Psoas muscle (tissue), 8 donors: Measurements from ENCODE around the gene BICDL2. TPM values are rescaled to one million over a fixed set of nuclear protein-coding genes. Genes with fewer than 3 reads are reported as not detected.

Source experiments
- ATAC-seq, 4 donors: fragments of 200-7000 bp; cut with Tn5 transposase; one replicate each; pipeline ENCODE4 v1.9.1; 2020; ENCODE audit warnings: moderate library complexity in 3 of 4, mild to moderate bottlenecking in 2 of 4
- DNase-seq, 2 donors: peaks; one replicate each; pipeline ENCODE4 v3.0.0-alpha.2; 2020
- H3K27ac ChIP-seq: fragments of 200-600 bp; one replicate; pipeline ENCODE4 v1.8.0; 2022
- H3K27me3 ChIP-seq, 3 donors: fragments of 200-600 bp in 1 of 3; one replicate each; pipeline versions ENCODE4 v1.6.1 to v1.8.0; 2013 to 2022; ENCODE audit warnings: low read length in 2 of 3, mild to moderate bottlenecking in 2 of 3, moderate library complexity in 1 of 3; ENCODE audit not compliant: insufficient read depth in 3 of 3
- H3K36me3 ChIP-seq, 2 donors: fragments of 200-600 bp in 1 of 2; one replicate each; pipeline versions ENCODE4 v1.6.1 to v1.8.0; 2013 to 2022; ENCODE audit warnings: low read depth in 1 of 2, mild to moderate bottlenecking in 1 of 2, moderate library complexity in 1 of 2; ENCODE audit not compliant: insufficient read depth in 1 of 2
- H3K4me1 ChIP-seq: fragments of 200-600 bp; one replicate; pipeline ENCODE4 v1.8.0; 2022
- H3K4me3 ChIP-seq: fragments of 200-600 bp; one replicate; pipeline ENCODE4 v1.8.0; 2022; ENCODE audit warnings: mild to moderate bottlenecking
- H3K9me3 ChIP-seq: fragments of 200-600 bp; one replicate; pipeline ENCODE4 v1.8.0; 2022
- WGBS, 3 donors: extraction: QIAGEN DNeasy Blood & Tissue Kit; methylation state at CpG; one replicate each; pipeline versions ENCODE4 v1.1.6 to v1.1.7; 2013; 5-methylcytosine and 5-hydroxymethylcytosine counted together
- intact Hi-C, 2 donors: fragments of 100-400 bp; cut with DNase I; formaldehyde crosslinking; loops; one replicate each; pipeline versions ENCODE4 v1.11.0 to v1.14.2; 2022
- polyA plus RNA-seq, 3 donors: library from polyadenylated mRNA; stranded (reverse); fragments of 200-250 nt; gene quantifications; one replicate each; pipeline ENCODE4 v1.2.3, GENCODE V29; 2013
- total RNA-seq, 4 donors: library from RNA; stranded (reverse); fragmentation: NEBNext Ultra II Directional in 2 of 4; extraction: Animal tissue kit (Norgen Biotek cat#: 25700) in 2 of 4; gene quantifications; one replicate each; pipeline versions ENCODE4 v1.2.1 to v1.2.4, GENCODE V29; 2021 to 2023
- TF ChIP-seq, protein P1 (sequence below): fragments of 200-600 bp; IDR thresholded peaks from one replicate; pipeline ENCODE4 v1.8.0; 2022; ENCODE audit warnings: antibody characterized with exemption
- donor health status: healthy with polysubstance abuse.
- donor health status: DM: no; HTN: no; CAD: no; lungs with moderate emphysema.
- donor health status: Bipolar disorder and iron deficiency.
- donor health status: healthy.
- donor health status: DM: yes; HTN: yes; CAD: no.
- donor health status: DM: no; HTN: no; CAD: no.
- donor health status: DM: no; HTN: no; CAD: no.
- donor health status: DM: yes; HTN: yes; CAD: no.

The BICDL2 gene
- total and polyA plus RNA-seq, 7 donors: 0.01 to 0.18 TPM; not detected in 5

DNA sequence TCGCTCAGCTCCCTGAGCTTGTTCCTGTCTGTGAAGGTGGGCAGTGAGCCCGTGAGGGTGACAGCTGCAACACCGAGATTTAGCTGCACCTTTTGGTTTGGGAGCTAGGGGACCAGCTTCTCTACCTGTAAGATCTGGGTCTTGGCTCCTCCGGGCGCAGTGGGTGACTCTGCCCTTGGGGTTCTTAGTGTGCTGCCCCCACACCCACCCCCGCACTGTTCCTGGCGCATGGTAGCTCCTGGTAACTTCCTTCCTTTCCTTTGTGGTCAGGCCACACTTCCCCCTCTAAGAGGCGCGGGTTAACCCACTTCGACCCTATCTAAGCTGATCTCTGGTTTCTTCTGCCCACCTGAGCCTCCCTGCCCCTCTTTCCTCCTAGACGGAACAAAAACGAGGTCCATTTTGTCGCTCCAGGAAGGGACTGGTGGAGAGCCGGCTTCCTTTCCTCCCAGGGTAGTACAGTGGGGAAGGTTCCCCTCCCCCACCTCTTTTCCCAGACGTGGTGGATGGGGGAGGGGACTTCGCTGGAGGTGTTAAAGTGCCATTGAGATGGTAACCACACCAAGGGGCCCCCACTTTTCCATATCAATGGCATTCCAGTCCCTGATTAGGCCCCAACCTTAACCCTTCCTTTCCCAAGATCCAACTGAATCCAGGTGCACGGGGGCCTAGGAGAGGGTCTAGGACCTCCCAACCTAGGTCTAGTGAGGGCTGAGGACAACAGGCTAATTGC is 28.6 kb downstream of the BICDL2 start:
- Histone ChIP-seq H3K36me3 (peaks cover 0 to 16% of the 10 kb centered on the region in 2 donors), H3K4me3 (no peak overlapping the region), H3K4me1 (peaks cover 3% of the 10 kb centered on the region), H3K27me3 (peaks cover 0 to 23% (median 11%) of the 10 kb centered on the region in 3 donors), H3K27ac (no peak overlapping the region), H3K9me3 (no peaks in the 10 kb centered on the region)
- TF ChIP-seq, protein P1, sequence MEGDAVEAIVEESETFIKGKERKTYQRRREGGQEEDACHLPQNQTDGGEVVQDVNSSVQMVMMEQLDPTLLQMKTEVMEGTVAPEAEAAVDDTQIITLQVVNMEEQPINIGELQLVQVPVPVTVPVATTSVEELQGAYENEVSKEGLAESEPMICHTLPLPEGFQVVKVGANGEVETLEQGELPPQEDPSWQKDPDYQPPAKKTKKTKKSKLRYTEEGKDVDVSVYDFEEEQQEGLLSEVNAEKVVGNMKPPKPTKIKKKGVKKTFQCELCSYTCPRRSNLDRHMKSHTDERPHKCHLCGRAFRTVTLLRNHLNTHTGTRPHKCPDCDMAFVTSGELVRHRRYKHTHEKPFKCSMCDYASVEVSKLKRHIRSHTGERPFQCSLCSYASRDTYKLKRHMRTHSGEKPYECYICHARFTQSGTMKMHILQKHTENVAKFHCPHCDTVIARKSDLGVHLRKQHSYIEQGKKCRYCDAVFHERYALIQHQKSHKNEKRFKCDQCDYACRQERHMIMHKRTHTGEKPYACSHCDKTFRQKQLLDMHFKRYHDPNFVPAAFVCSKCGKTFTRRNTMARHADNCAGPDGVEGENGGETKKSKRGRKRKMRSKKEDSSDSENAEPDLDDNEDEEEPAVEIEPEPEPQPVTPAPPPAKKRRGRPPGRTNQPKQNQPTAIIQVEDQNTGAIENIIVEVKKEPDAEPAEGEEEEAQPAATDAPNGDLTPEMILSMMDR: no peak
- DNase-seq (no peak), ATAC-seq (no peak)
- intact Hi-C loops: no loop called here
- 39 to 44% (median 41%) methylated on average over 17 of the region's 17 CpGs for WGBS, 3 donors

DNA sequence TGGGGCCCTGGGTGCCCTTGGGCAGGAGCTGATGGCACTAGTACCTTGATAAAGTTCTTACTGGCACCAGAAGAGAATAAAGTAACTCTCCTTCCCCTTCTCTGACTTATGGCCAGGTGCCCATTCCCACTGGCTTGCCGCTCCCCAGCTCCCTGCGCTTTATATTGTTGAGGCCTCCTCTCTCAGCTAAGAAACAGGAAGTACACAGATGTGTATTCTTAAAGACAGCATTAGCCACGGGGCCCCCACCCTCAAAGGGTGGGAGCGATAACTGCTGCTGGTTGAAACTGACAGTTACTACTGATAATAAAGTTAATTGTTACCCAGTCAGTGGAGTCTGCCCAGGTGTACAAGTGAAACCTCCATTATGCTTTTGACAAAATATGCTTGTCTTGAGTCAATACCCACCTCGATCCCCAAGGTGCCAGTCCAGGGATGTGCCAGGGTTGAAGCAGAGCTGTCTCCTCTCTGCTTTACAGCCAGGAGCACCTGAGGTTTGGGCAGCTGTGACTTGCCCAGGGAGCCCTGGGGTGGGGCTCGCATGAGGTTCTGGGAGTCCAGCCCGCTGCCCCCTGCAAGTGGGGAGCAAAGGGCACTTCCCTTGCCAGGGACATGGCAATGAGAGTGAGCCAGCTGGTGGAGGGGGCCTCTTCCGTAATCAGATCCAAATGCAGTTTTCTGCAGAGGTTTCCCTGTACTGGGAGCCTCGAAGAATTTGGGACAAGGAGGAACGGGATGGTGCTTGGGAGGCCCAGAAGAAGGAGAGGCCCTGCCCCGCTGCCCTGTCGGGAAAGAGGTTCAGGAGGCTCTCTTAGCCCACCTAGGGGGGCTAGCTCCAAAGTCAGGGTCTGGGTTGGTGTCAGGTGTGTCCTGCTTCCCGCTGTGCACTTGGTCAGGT is 29.4 kb downstream of the BICDL2 start:
- no peak for ATAC-seq
- Histone ChIP-seq H3K4me1 (peaks cover 3% of the 10 kb centered on the region), H3K36me3 (peaks cover 0 to 16% of the 10 kb centered on the region in 2 donors), H3K27me3 (peaks cover 0 to 15% (median 11%) of the 10 kb centered on the region in 3 donors), H3K4me3 (no peak overlapping the region), H3K27ac (no peak overlapping the region), H3K9me3 (no peaks in the 10 kb centered on the region)
- TF ChIP-seq, protein P1: no peak
- DNase-seq: no peak
- intact Hi-C loops: no loop called here
- WGBS, 3 donors: 60 to 66% (median 61%) methylated on average over 13 of the region's 13 CpGs

DNA sequence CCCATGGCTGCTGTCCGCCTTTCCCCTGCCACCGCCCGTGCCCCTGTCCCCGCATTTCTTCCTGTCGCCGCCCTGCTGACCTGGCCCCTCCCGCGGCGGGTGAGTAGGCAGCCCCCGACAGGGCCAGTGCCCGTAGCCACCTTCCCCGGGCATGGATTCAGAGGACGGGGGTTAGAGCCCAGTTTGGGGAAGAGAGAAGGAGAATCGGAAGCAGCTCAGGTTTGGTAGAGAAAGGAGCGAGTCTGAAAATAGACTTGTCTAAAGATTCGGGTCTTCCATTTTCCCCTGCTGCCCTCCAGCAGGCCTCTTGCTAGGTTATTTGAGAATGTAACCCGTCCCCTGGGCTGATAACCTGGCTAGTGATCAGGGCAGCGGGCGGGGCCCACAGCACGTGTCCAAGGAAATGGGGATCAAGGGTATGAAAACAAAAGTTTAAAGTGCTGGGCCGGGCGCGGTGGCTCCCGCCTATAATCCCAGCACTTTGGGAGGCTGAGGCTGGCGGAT is 31.9 kb downstream of the BICDL2 start:
- peak overlapping the region; percentile 84 for H3K27ac ChIP-seq

DNA sequence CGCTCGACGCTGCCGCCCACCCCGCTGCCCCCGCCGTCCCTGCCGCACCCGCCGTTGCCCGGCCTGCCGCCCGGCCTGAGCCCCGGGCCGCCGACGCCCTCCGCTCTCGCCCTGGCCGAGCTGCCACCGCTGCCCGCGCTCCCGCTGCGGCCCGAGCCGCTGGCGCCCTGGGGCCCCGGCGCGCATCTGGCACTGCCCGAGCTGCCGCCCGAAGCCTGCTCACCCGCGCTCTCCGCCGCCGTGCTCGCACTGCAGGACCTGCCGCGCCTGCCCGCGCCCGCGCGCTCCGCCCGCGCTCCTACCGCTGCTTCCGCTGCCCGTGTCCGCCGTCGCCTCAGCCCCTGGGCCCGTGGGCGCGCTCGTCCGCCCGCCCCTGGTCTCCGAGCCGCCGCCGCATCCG is 32.4 kb downstream of the BICDL2 start:
- H3K27ac ChIP-seq: no peak overlapping the region
- peaks cover 0 to 22% of the 10 kb centered on the region in 2 donors for H3K36me3 ChIP-seq
- peaks cover 3% of the 10 kb centered on the region for H3K4me1 ChIP-seq
- TF ChIP-seq, protein P1: no peak
- peaks cover 0 to 4% (median 0%) of the 10 kb centered on the region in 3 donors for H3K27me3 ChIP-seq
- ATAC-seq (no peak), DNase-seq (peak in 1 of 2 donors; percentile 39)
- intact Hi-C loops: no loop called here
- H3K9me3 ChIP-seq: no peaks in the 10 kb centered on the region
- no peak overlapping the region for H3K4me3 ChIP-seq
- WGBS, 3 donors: 0 to 1% (median 0%) methylated on average over 8 to 66 of the region's 67 CpGs

More for the DNA sequence above, 31.9 kb downstream of the BICDL2 start:
- DNase-seq: no peak
- WGBS, 3 donors: 8 to 12% (median 10%) methylated on average over 22 to 25 of the region's 25 CpGs
- intact Hi-C loops: no loop called here
- H3K4me3 ChIP-seq: peak overlapping the region; percentile 70
- H3K36me3 ChIP-seq: peaks cover 0 to 22% of the 10 kb centered on the region in 2 donors
- TF ChIP-seq, protein P1: no peak
- peaks cover 0 to 4% (median 0%) of the 10 kb centered on the region in 3 donors for H3K27me3 ChIP-seq
- no peaks in the 10 kb centered on the region for H3K9me3 ChIP-seq
- ATAC-seq: no peak
- H3K4me1 ChIP-seq: peaks cover 3% of the 10 kb centered on the region
